Upper lobe of left lung (tissue), 6 donors: Measurements from ENCODE around the gene CACNA1H. TPM values are rescaled to one million over a fixed set of nuclear protein-coding genes. Genes with fewer than 3 reads are reported as not detected.
A peak's percentile ranks its signal among the peaks of the same experiment; 100 is the strongest.

ENCODE experiments used
- ATAC-seq, 2 donors: fragments of 200-7000 bp; cut with Tn5 transposase; one replicate each; pipeline ENCODE4 v1.9.1; 2022; ENCODE audit warnings: mild to moderate bottlenecking in 2 of 2, moderate library complexity in 2 of 2; ENCODE audit not compliant: low FRiP score in 2 of 2
- DNase-seq, 2 donors: peaks; one replicate each; pipeline ENCODE4 v3.0.0-alpha.2; 2019 to 2020
- H3K27ac ChIP-seq, 4 donors: fragments of 200-600 bp; sonication (generic); one replicate each; pipeline ENCODE4 v1.5.1; 2016 to 2019
- H3K27me3 ChIP-seq, 4 donors: fragments of 200-600 bp; sonication (generic); one replicate each; pipeline ENCODE4 v1.5.1; 2017 to 2019
- H3K36me3 ChIP-seq, 4 donors: fragments of 200-600 bp; sonication (generic); one replicate each; pipeline ENCODE4 v1.5.1; 2016 to 2019
- H3K4me1 ChIP-seq, 4 donors: fragments of 200-600 bp; sonication (generic); one replicate each; pipeline ENCODE4 v1.5.1; 2018 to 2019
- H3K4me3 ChIP-seq, 4 donors: fragments of 200-600 bp; sonication (generic); one replicate each; pipeline ENCODE4 v1.5.1; 2017 to 2019; ENCODE audit warnings: mild to moderate bottlenecking in 2 of 4, moderate library complexity in 1 of 4
- H3K9me3 ChIP-seq, 4 donors: fragments of 200-600 bp; sonication (generic); one replicate each; pipeline ENCODE4 v1.5.1; 2018 to 2019
- EP300 ChIP-seq, 4 donors: sonication (generic); formaldehyde crosslinking; IDR thresholded peaks; one replicate each; pipeline ENCODE4 v1.5.1; 2017; ENCODE audit warnings: antibody characterized with exemption in 4 of 4, control low read depth in 2 of 4
- POLR2A ChIP-seq, 4 donors: fragments of 450-650 bp; IDR thresholded peaks; one replicate each; pipeline ENCODE4 v1.5.1; 2016 to 2017; ENCODE audit warnings: antibody characterized with exemption in 4 of 4, mild to moderate bottlenecking in 2 of 4
- POLR2AphosphoS5 ChIP-seq, 2 donors: sonication (generic); formaldehyde crosslinking; IDR thresholded peaks; one replicate each; pipeline ENCODE4 v1.5.1; 2017; ENCODE audit warnings: antibody characterized with exemption in 2 of 2
- WGBS, 2 donors: methylation state at CpG; one replicate each; pipeline ENCODE4 v1.1.5; 2017 to 2018; 5-methylcytosine and 5-hydroxymethylcytosine counted together
- total RNA-seq, 6 donors: library from RNA; depleted of rRNA in 4 of 6; stranded (reverse); fragments of >200 nt in 4 of 6; gene quantifications; one replicate each; pipeline versions ENCODE4 v1.1.0 to v1.2.1, GENCODE V29; 2016 to 2021
- TF ChIP-seq, protein P1 (sequence below), 6 experiments: fragments of 450-650 bp in 4 of 6; fragments of 200-600 bp in 2 of 6; sonication (generic) in 2 of 6; IDR thresholded peaks; one replicate each; pipeline ENCODE4 v1.5.1; 2016 to 2019; ENCODE audit warnings: antibody characterized with exemption in 6 of 6
- donor health status: DM: no; HTN: no; CAD: no; lungs with moderate emphysema.
- donor health status: DM: no; HTN: yes; CAD: no; lungs with severe emphysema.

The CACNA1H gene
- total RNA-seq, 6 donors from 2014 or later = 6.4 to 46.1 (median 9.3) TPM

- H3K27me3 ChIP-seq = no peaks in the 10 kb centered on the region
- no peaks in the 10 kb centered on the region for H3K36me3 ChIP-seq
- TF ChIP-seq POLR2AphosphoS5 (IDR thresholded peaks at IDR 0.05) = no peak
- TF ChIP-seq, protein P1, sequence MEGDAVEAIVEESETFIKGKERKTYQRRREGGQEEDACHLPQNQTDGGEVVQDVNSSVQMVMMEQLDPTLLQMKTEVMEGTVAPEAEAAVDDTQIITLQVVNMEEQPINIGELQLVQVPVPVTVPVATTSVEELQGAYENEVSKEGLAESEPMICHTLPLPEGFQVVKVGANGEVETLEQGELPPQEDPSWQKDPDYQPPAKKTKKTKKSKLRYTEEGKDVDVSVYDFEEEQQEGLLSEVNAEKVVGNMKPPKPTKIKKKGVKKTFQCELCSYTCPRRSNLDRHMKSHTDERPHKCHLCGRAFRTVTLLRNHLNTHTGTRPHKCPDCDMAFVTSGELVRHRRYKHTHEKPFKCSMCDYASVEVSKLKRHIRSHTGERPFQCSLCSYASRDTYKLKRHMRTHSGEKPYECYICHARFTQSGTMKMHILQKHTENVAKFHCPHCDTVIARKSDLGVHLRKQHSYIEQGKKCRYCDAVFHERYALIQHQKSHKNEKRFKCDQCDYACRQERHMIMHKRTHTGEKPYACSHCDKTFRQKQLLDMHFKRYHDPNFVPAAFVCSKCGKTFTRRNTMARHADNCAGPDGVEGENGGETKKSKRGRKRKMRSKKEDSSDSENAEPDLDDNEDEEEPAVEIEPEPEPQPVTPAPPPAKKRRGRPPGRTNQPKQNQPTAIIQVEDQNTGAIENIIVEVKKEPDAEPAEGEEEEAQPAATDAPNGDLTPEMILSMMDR (IDR thresholded peaks at IDR 0.05) = no peak
- no peak for TF ChIP-seq EP300 (IDR thresholded peaks at IDR 0.05)
- TF ChIP-seq POLR2A (IDR thresholded peaks at IDR 0.05) = no peak
- no peaks in the 10 kb centered on the region for H3K4me1 ChIP-seq
- no peak overlapping the region for H3K27ac ChIP-seq
- H3K9me3 ChIP-seq = no peaks in the 10 kb centered on the region
- WGBS, 2 donors = 59 to 74% methylated on average over 32 to 34 of the region's 52 CpGs
- ATAC-seq = no peak
- H3K4me3 ChIP-seq = no peak overlapping the region
- no peak for DNase-seq
Observed at GRCh38 chr16:1167276-1168107, 14.6 kb downstream of the CACNA1H start.

DNA sequence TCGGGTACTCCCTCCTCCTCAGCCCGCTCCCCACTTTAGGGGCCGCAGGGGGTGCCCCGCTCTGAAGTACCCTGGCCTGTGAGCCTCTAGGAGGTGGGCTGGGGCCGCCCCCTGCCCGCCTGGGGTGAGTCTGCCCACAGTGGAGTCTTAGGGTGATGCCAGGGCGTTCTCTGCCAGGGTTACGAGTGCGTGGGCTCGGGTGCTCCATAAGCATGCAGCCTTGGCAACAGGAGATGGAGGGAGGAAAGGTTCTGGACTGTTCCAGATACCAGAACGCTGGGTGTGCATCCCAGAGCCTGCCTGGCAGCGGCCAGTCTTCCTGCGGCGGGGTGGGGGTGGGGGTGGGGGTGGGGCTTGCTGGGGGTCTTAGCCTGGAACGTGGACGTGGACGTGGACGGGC lies 15.9 kb downstream of the CACNA1H start:
- no peaks in the 10 kb centered on the region for H3K36me3 ChIP-seq
- 79 to 84% methylated on average over 13 to 14 of the region's 18 CpGs for WGBS, 2 donors
- peak overlapping the region in 1 of 4 donors; percentile 11 for H3K27ac ChIP-seq
- H3K27me3 ChIP-seq = no peaks in the 10 kb centered on the region
- DNase-seq = no peak
- H3K9me3 ChIP-seq = no peaks in the 10 kb centered on the region
- no peak for ATAC-seq
- TF ChIP-seq POLR2A (IDR thresholded peaks at IDR 0.05) = no peak
- no peak overlapping the region for H3K4me3 ChIP-seq
- no peaks in the 10 kb centered on the region for H3K4me1 ChIP-seq

- H3K4me3 ChIP-seq = no peak overlapping the region
- H3K36me3 ChIP-seq = no peaks in the 10 kb centered on the region
- 37 to 64% methylated on average over 9 to 33 of the region's 45 CpGs for WGBS, 2 donors
- H3K9me3 ChIP-seq = no peaks in the 10 kb centered on the region
- H3K27ac ChIP-seq = peak overlapping the region in 2 of 4 donors; percentile 11 to 59
- ATAC-seq (no peak), DNase-seq (no peak)
- TF ChIP-seq POLR2A (IDR thresholded peaks at IDR 0.05) (no peak), POLR2AphosphoS5 (IDR thresholded peaks at IDR 0.05) (no peak), EP300 (IDR thresholded peaks at IDR 0.05) (no peak)
- TF ChIP-seq, protein P1 (IDR thresholded peaks at IDR 0.05) = no peak
- no peaks in the 10 kb centered on the region for H3K27me3 ChIP-seq
- H3K4me1 ChIP-seq = no peaks in the 10 kb centered on the region
Observed at GRCh38 chr16:1169285-1170075, 16.6 kb downstream of the CACNA1H start.

DNA sequence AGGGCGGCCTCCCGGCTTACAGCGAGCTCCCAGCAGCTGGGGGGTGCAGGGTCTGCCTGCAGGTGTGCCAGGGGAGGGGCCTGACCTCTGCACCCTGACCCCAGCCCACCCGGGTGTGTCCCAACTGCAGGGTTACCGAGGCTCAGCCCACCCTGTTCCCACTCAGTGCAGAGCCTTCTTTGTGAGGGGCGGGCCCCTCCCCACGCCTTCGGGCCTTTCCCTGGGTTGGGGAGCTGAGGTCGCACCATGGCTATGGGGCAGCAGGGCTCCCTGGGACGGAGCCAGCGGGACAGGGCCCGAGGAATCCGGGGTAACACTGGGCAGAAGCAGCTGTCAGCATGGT lies 17.1 kb downstream of the CACNA1H start:
- H3K27me3 ChIP-seq = no peaks in the 10 kb centered on the region
- H3K9me3 ChIP-seq = no peaks in the 10 kb centered on the region
- peak overlapping the region in 1 of 4 donors; percentile 17 for H3K27ac ChIP-seq
- ATAC-seq (no peak), DNase-seq (no peak)
- TF ChIP-seq POLR2AphosphoS5 (IDR thresholded peaks at IDR 0.05) = no peak
- no peak for TF ChIP-seq POLR2A (IDR thresholded peaks at IDR 0.05)
- no peak for TF ChIP-seq EP300 (IDR thresholded peaks at IDR 0.05)
- TF ChIP-seq, protein P1 (IDR thresholded peaks at IDR 0.05) = no peak
- H3K4me3 ChIP-seq = no peak overlapping the region
- WGBS, 2 donors = 52 to 66% methylated on average over 5 to 12 of the region's 13 CpGs
- H3K36me3 ChIP-seq = no peaks in the 10 kb centered on the region
- H3K4me1 ChIP-seq = no peaks in the 10 kb centered on the region

DNA sequence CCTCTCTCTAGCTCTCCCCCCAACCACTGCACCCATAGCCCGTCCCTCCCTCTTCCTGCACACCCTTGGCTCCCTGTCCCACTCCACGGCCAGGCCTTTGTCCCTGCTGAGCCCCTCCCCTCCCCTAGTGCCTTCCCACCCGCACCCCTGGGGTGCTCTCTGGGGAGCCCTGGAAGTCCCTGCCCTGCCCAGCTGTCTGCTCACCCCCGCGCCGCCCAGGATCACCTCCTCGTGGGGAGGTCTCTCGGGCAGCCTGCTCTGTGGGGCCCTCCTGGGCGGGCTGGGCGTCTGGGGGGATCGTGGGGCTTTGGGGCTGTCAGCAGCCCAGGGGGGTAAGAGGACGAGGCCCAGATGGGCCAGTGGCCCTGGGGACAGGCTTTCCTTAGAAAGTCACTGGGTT lies 18.1 kb downstream of the CACNA1H start:
- no peak for DNase-seq
- Histone ChIP-seq H3K36me3 (no peaks in the 10 kb centered on the region), H3K4me3 (no peak overlapping the region), H3K4me1 (no peaks in the 10 kb centered on the region), H3K9me3 (no peaks in the 10 kb centered on the region), H3K27ac (no peak overlapping the region), H3K27me3 (no peaks in the 10 kb centered on the region)
- TF ChIP-seq EP300 (IDR thresholded peaks at IDR 0.05) (no peak), POLR2A (IDR thresholded peaks at IDR 0.05) (no peak), POLR2AphosphoS5 (IDR thresholded peaks at IDR 0.05) (no peak)
- TF ChIP-seq, protein P1 (IDR thresholded peaks at IDR 0.05) = no peak
- WGBS, 2 donors = 68 to 73% methylated on average over 7 to 12 of the region's 12 CpGs
- no peak for ATAC-seq
